Neural crest cell (in vitro differentiated cells): Measurements from ENCODE around the gene HRH3. TPM values are rescaled to one million over a fixed set of nuclear protein-coding genes. Genes with fewer than 3 reads are reported as not detected.

Experiments used
- DNase-seq: peaks from one replicate; pipeline ENCODE4 v3.0.0; 2021; ENCODE audit warnings: low read depth, mixed read lengths, low spot score
- H3K27ac Mint-ChIP-seq: one replicate; pipeline ENCODE4 v1.8.0; 2021; ENCODE audit warnings: mild to moderate bottlenecking, mixed read lengths; ENCODE audit not compliant: unreplicated experiment
- H3K27me3 Mint-ChIP-seq: 2 replicates; pipeline ENCODE4 v1.8.0; 2021; ENCODE audit warnings: low read depth, mild to moderate bottlenecking, mixed read lengths
- H3K36me3 Mint-ChIP-seq: 2 replicates; pipeline ENCODE4 v1.8.0; 2021; ENCODE audit warnings: low read depth, mild to moderate bottlenecking, mixed read lengths
- H3K4me1 Mint-ChIP-seq: 2 replicates; pipeline ENCODE4 v1.8.0; 2021; ENCODE audit warnings: mixed read lengths
- H3K4me3 Mint-ChIP-seq: one replicate; pipeline ENCODE4 v1.8.0; 2021; ENCODE audit warnings: mild to moderate bottlenecking, mixed read lengths
- H3K9me3 Mint-ChIP-seq: 2 replicates; pipeline ENCODE4 v1.8.0; 2021; ENCODE audit warnings: mixed read lengths
- total RNA-seq: library from RNA; stranded (reverse); gene quantifications from 2 replicates; pipeline ENCODE4 v1.2.1, GENCODE V29; 2021
- TF ChIP-seq, protein P1 (sequence below): fragments of 200-600 bp; sonication (generic); conservative IDR thresholded peaks from 2 replicates; pipeline ENCODE4 v1.5.0; 2021; ENCODE audit warnings: antibody characterized with exemption, mild to moderate bottlenecking

HRH3 gene
- total RNA-seq, 1 donor from 2014 or later = 0.75 TPM

DNA sequence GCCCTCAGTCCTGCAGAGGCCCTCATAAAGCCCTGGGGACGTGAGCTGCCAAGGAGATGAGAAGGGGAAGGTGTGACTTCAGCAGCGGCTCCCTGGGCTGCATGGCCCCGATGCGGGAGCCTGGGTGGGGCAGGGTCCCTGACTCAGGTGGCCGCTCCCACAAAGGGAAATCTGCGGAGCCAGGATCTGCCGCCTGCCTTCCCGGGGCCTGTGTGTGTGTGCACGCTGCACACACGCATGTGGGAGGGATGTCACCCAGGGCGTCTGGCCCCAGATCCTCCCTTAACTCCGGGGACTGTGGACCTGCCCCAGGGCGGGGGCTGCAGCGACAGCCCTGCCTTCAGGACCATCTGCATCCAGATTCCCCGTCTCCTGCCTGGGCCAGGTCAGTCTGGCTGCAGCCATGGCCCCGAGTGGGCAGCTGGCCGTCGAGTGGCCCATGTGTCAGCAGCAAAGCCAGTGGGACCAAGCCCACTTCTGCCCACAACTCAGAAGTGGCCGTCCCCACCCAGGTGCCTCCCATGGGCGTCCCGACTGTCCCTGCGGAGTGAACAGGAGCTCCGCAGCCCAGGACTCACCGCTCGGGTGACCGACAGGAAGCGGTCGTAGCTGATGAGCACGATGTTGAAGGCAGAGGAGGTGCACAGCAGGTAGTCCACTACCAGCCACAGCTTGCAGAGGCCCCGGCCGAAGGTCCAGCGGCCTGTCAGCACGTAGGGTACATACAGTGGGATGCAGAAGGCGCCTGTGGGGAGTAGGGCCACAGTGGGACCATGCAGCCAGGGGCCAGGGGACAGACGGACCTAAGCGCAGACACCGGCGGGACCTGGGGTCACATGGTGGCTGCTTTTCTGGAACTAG is 1.9 kb downstream of the HRH3 start:
- Mint-ChIP-seq H3K27me3 (peaks cover 82% of the 10 kb centered on the region), H3K36me3 (no peaks in the 10 kb centered on the region), H3K27ac (no peak overlapping the region), H3K4me3 (no peak overlapping the region), H3K4me1 (peaks cover 3% of the 10 kb centered on the region), H3K9me3 (no peaks in the 10 kb centered on the region)
- no peak for DNase-seq
- TF ChIP-seq, protein P1, sequence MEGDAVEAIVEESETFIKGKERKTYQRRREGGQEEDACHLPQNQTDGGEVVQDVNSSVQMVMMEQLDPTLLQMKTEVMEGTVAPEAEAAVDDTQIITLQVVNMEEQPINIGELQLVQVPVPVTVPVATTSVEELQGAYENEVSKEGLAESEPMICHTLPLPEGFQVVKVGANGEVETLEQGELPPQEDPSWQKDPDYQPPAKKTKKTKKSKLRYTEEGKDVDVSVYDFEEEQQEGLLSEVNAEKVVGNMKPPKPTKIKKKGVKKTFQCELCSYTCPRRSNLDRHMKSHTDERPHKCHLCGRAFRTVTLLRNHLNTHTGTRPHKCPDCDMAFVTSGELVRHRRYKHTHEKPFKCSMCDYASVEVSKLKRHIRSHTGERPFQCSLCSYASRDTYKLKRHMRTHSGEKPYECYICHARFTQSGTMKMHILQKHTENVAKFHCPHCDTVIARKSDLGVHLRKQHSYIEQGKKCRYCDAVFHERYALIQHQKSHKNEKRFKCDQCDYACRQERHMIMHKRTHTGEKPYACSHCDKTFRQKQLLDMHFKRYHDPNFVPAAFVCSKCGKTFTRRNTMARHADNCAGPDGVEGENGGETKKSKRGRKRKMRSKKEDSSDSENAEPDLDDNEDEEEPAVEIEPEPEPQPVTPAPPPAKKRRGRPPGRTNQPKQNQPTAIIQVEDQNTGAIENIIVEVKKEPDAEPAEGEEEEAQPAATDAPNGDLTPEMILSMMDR = no peak

DNA sequence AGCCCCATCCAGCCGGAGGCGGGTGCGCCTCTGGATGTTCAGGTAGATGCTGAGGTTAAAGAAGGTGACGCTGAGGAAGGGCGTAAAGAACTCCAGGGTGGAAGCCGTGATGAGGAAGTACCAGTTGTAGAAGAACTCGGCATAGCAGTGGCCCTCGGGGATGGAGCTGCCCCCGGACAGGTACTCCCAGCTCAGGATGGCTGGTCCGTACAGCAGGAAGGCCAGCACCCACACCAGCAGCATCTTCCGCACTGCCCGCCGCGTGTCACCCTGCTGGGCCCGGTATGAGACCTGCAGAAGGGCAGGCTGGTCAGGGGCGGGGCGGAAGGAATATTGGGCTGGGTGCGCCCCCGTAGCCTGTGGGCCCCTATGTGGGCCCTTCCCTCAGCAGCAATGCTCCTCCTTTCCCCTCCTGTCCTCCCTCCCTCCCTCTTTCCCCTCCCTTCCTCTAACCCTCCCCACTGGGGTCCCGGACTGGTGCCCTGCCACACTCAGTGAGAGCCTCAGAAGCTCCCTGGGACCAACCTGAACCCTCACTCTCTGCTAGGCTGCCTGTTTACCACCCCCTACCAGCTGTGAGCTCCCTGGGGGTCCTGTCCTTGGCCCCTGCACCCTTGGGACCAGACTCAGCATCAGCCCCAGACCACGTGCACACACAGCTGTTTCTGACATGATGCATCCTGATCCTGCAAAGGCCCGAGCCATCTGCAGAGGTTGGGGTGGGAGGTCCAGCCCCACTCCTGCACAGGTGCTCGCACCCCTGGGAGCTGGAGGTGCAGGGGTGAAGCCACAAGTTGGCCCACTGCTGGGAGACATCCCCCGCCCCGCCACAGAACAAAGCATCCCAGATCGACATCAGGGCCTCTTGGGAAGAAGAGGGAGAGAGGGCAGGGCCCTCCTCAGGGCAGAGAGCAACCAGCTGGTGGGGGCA is 3.2 kb downstream of the HRH3 start:
- DNase-seq = no peak
- Mint-ChIP-seq H3K4me3 (no peak overlapping the region), H3K27me3 (peaks cover 73% of the 10 kb centered on the region), H3K9me3 (no peaks in the 10 kb centered on the region), H3K27ac (no peak overlapping the region), H3K4me1 (peaks cover 8% of the 10 kb centered on the region), H3K36me3 (no peaks in the 10 kb centered on the region)
- TF ChIP-seq, protein P1 = no peak

DNA sequence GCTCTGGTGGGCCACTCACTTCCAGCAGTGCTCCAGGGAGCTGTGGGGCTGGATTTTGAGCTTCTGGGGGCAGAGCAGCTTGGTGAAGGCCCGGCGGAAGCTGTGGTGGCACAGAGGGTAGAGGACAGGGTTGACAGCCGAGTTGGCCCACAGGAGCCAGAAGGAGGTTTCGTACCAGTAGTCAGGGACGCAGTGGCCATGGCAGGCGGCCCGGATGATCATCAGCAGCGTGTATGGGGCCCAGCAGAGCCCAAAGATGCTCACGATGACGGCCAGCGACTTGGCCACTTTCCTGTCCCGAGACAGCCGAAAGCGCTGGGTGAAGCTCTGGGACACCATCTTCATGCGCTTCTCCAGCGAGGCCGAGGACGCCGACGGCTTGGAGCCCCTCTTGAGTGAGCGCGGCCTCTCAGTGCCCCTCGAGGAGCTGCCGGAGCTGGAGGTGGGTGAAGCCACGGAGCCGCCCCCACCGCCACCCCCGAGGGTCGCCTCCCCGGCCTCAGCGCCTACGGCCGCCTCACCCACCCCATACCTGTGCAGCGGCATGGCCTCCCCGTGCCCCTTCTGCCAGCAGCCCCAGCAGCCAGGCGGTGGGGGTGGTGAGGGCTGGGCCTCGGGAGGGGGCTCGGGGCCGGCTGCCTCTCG is 4.0 kb downstream of the HRH3 start:
- Mint-ChIP-seq H3K27me3 (peaks cover 65% of the 10 kb centered on the region), H3K36me3 (no peaks in the 10 kb centered on the region), H3K9me3 (no peaks in the 10 kb centered on the region), H3K4me1 (peaks cover 7% of the 10 kb centered on the region), H3K27ac (no peak overlapping the region), H3K4me3 (no peak overlapping the region)
- TF ChIP-seq, protein P1 = no peak
- no peak for DNase-seq

DNA sequence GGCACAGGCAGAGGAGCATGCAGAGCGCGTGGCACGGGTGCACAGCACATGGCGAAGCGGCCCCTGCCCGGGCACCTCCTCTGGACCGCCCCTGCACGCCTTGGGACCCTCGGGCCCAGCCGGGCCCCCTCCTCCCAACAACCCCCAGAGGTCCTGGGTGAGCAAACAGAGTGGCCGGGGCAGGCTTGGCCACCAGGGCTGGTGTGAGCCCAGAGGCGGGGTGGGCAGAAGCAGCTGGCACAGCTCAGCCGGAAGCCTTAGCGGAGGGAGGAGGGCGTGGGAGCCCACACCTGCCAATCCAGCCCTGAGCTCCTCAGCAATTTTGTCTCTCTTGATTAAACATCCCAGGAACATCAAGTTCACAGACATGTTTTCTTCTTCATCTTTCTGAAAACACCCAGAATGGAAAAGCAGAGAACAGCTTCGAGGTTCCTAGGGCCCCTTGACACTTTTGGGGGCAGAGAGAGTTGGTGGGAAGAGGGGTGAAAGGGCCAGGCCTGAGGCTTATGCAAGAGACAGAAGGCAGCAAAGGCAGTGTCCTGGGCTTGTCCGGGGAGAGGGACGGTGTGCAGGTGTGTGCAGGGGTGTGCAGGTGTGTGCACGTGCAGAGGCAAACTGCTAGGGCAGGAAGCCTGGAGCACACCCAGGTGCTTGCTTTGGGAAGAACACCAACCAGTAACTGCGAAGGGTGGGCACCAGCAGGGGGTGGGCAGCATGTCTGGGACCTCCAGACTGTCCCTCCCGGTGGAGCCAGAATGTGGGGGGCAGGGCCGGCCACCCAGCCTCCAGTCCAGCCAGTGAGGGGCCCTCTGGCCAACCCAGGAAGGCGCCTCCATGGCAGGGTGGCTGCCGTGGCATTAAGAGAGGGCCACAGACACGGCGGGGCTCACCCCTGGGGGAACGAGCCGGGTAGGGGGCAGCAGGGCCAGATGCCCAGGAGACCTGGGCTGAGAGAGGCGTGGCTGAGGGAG is 4.8 kb downstream of the HRH3 start:
- Mint-ChIP-seq H3K9me3 (no peaks in the 10 kb centered on the region), H3K27me3 (peaks cover 58% of the 10 kb centered on the region), H3K36me3 (no peaks in the 10 kb centered on the region), H3K27ac (no peak overlapping the region), H3K4me1 (peaks cover 4% of the 10 kb centered on the region), H3K4me3 (no peak overlapping the region)
- no peak for DNase-seq
- TF ChIP-seq, protein P1 = no peak
